Mucosa of rectum (tissue), 2 donors: ENCODE measurements around the gene GZMM.

Experiments
- H3K27ac ChIP-seq, 2 donors: one replicate each; pipeline ENCODE4 v1.7.0; 2013; ENCODE audit warnings: inconsistent platforms in 2 of 2, low read depth in 2 of 2, low read length in 2 of 2
- H3K27me3 ChIP-seq, 2 donors: one replicate each; pipeline ENCODE4 v1.7.0; 2013; ENCODE audit warnings: low read length in 2 of 2; ENCODE audit not compliant: control insufficient read depth in 2 of 2, insufficient read depth in 2 of 2
- H3K36me3 ChIP-seq, 2 donors: one replicate each; pipeline ENCODE4 v1.7.0; 2013; ENCODE audit warnings: low read length in 2 of 2; ENCODE audit not compliant: control insufficient read depth in 2 of 2, insufficient read depth in 2 of 2
- H3K4me1 ChIP-seq, 2 donors: one replicate each; pipeline ENCODE4 v1.7.0; 2013; ENCODE audit warnings: low read length in 2 of 2, mild to moderate bottlenecking in 1 of 2; ENCODE audit not compliant: control insufficient read depth in 2 of 2, insufficient read depth in 2 of 2
- H3K4me3 ChIP-seq, 2 donors: one replicate each; pipeline ENCODE4 v1.7.0; 2013; ENCODE audit warnings: low read length in 2 of 2
- H3K9ac ChIP-seq, 2 donors: one replicate each; pipeline ENCODE4 v1.7.0; 2013; ENCODE audit warnings: low read length in 2 of 2, low read depth in 1 of 2, mild to moderate bottlenecking in 1 of 2
- H3K9me3 ChIP-seq, 2 donors: one replicate each; pipeline ENCODE4 v1.7.0; 2013; ENCODE audit warnings: low read length in 2 of 2; ENCODE audit not compliant: control insufficient read depth in 2 of 2
- donor health status: healthy.
- donor health status: Normal muscosa, but diverticular disease.

The GZMM gene

DNA sequence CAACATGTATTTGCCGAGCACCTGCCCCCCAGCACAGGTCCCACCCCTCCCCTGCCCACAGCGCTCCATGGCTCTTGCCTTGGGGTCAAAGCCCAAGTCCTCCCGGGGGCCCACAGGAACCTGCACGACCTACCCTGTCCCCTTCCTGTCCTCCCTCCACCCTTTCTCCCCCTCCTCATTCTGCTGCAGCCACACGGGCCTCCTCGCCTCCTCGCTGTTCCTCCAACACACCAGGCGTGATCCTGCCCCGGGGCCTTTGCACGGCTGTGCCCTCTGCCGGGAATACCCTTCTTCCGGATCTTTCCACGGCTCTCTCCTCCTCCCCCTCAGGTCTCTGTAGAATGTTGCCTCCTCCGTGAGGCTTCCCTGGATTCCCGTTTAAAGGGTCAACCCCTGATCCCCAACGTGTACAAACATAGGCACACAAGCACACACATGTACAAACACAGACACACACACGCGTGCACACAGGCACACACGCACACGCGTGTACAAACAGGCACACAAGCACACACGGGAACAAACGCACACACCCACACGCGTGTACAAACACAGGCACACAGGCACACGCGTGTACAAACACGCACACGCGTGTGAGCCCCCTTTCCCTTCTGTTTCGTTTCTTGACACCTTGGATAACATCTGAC is 44.8 kb upstream of the GZMM start:
- Histone ChIP-seq H3K9ac (no peak overlapping the region), H3K4me3 (no peak overlapping the region), H3K36me3 (no peaks in the 10 kb centered on the region), H3K9me3 (no peaks in the 10 kb centered on the region), H3K4me1 (peaks cover 0 to 2% of the 10 kb centered on the region in 2 donors), H3K27me3 (peaks cover 12% of the 10 kb centered on the region in 2 donors), H3K27ac (no peak overlapping the region)

DNA sequence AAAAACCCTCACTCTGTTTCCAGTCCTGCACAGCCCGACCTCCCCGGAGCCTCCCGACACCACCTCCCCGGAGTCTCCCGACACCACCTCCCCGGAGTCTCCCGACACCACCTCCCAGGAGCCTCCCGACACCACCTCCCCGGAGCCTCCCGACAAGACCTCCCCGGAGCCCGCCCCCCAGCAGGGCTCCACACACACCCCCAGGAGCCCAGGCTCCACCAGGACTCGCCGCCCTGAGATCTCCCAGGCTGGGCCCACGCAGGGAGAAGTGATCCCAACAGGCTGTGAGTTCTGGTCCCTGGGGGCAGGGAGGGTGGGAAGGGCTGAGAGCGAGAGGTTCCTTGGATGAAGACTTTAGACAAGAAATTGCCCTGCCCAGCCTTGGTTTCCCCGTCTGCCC is 42.2 kb upstream of the GZMM start:
- Histone ChIP-seq H3K9me3 (no peaks in the 10 kb centered on the region), H3K27me3 (peaks cover 12% of the 10 kb centered on the region in 2 donors), H3K4me3 (no peak overlapping the region), H3K36me3 (no peaks in the 10 kb centered on the region), H3K27ac (no peak overlapping the region), H3K9ac (no peak overlapping the region), H3K4me1 (peaks cover 4 to 7% of the 10 kb centered on the region in 2 donors)

DNA sequence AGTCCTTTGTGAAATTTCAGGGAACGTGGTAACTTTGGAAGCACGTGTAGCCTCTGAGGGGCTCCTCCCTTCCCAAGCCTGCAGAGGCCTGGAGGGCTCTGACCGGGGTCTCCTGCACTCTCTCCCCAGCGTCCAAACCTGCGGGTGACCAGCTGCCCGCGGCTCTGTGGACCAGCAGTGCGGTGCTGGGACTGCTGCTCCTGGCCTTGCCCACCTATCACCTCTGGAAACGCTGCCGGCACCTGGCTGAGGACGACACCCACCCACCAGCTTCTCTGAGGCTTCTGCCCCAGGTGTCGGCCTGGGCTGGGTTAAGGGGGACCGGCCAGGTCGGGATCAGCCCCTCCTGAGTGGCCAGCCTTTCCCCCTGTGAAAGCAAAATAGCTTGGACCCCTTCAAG is 39.2 kb upstream of the GZMM start:
- Histone ChIP-seq H3K4me3 (no peak overlapping the region), H3K27me3 (peaks cover 0 to under 1% of the 10 kb centered on the region in 2 donors), H3K9me3 (no peaks in the 10 kb centered on the region), H3K36me3 (peaks cover 0 to 3% of the 10 kb centered on the region in 2 donors), H3K27ac (no peak overlapping the region), H3K4me1 (peaks cover 12 to 18% of the 10 kb centered on the region in 2 donors), H3K9ac (no peak overlapping the region)

DNA sequence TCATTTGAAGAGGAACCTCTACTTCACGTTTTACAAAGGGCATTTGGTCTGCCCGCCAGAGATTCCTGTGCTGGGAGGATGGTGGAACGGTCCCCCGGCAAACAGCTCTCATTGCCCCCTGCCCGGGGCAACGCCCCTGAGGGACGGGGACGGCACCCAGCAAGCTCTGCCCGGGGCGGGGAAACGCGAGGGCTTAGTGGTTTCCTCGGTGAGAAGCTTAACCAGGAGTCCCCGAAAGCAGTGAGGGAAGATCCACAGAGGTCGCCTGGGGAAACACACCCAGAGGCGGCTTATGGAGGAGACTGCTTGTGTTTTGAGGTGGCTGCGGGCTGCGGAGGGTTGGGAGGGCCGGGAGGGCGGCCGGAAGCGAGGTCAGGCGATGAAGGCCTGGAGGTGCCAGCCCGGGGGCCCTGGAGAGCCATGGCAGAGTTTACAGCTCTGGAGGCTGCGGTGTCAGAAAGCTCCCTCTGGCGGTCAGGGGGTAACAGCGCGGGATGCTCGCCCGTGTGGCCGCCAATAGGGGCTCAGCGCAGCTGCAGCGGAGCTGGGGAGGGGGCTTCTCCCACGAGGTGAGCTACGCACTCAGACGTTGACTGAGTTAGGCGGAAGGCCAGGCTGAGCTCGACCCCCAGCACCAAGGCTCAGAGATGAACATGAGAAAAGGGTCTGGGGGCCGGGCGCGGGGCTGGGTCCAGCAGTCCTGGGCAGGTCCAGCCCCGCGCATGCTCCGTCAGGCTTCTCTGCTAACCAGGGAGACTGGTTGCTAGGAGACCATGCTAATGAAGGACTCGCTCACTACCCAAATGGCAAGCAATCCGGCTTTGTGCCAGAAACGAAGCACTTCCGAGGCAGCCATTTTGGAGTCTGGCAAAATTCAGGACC is 37.2 kb upstream of the GZMM start:
- Histone ChIP-seq H3K4me1 (peaks cover 26 to 33% of the 10 kb centered on the region in 2 donors), H3K4me3 (peak overlapping the region; percentile 86 to 88), H3K9ac (peak overlapping the region; percentile 69 to 81)

DNA sequence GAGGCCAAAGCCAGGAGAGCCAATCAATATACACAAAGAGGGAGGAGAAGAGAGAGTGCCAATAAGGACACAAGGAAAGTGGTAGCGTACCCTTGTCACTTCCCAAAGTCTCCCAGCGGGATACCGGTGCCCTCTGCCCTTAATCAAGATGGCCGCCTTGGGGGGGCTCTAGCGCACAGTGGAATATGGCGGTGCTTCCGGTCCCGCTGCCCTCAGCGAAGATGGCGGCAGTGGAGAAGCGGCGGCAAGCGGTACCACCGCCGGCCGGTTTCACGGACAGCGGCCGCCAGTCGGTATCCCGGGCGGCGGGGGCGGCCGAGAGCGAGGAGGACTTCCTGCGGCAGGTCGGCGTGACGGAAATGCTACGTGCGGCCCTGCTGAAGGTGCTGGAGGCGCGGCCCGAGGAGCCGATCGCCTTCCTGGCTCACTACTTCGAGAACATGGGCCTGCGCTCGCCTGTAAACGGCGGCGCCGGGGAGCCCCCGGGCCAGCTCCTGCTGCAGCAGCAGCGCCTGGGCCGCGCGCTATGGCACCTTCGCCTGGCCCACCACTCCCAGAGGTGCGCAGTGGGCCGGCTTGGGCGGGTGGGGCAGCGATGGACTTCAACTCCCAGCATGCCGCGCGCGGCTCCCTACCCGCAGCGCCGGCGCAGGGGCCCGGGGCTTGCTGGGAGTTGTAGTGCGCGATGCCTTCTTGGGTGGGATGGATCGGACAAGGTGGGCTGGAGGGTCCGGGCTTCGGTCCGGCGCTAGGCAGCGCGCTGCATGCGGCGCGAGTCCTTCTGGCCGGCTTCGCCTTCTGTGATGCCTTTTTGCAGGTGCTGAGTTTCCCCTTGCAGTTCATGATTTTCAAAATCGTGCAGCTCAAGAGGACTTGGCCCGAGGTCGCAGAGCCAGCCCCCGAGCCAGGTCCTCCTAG is 36.3 kb upstream of the GZMM start, which contains the start of gene TPGS1:
TSS of gene TPGS1 (plus strand) at position 212 of the 918 bp plus-strand sequence. CDS start at position 222, 10 bp downstream.
- Histone ChIP-seq H3K27me3 (no peaks in the 10 kb centered on the region), H3K4me1 (peaks cover 30 to 34% of the 10 kb centered on the region in 2 donors), H3K9me3 (no peaks in the 10 kb centered on the region), H3K4me3 (peak within 1 kb of the TSS; percentile 86 to 88), H3K27ac (peak within 1 kb of the TSS; percentile 93 to 95), H3K36me3 (peaks cover 0 to 5% of the 10 kb centered on the region in 2 donors), H3K9ac (peak within 1 kb of the TSS; percentile 69 to 81)

More for the DNA sequence above, 37.2 kb upstream of the GZMM start:
- H3K27ac ChIP-seq, result peak overlapping the region; percentile 93 to 95
- H3K27me3 ChIP-seq, result no peaks in the 10 kb centered on the region
- no peaks in the 10 kb centered on the region for H3K9me3 ChIP-seq
- peaks cover 0 to 5% of the 10 kb centered on the region in 2 donors for H3K36me3 ChIP-seq

DNA sequence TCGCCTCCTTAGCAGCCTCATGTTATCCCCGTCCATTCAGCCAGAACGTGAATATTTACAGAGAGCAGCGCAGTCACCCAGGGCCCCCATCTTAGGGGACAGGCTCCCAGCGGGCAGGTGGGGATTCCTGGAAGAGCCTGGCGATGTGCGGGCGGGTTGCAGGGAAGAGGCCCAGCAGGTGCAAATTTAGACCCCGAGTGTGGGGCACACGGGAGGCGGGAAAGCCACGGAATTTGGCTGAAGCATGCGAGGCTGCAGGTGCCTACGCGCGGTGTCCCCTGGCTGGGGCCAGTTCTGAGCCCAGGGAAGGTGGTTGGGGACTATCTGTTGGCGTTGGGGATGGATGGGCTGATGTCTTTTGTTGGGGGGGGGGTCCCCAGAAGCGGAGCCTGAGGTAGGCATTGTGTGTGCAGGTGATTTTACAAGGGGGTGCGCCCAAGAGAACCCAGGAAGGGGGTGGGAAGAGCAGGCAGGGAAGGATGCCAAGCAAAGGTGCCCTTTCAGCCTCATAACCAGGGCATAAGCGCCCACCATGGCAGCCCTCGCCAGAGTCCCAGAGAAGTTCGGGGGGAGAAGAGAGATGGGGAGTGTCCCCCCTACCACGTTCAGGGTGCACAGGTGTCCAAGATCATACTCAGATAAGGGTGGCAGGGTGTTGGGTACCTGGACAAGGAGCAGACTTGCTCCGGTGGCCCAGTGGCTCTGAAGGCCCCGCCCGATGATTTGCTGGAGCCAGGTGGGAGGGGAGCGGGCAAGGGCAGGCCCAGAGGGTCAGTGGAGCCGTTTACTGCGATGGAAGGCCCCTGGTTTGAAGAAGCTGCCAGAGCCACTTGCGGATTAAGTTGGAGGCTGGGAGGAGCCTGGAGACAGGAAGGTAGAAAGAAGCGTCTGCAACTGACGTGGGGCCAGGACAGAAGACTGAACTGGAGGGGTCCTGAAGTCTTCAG is 35.4 kb upstream of the GZMM start:
- H3K36me3 ChIP-seq, result peaks cover 0 to 5% of the 10 kb centered on the region in 2 donors
- H3K9ac ChIP-seq, result peak overlapping the region; percentile 68 to 81
- H3K27ac ChIP-seq, result no peak overlapping the region
- H3K4me3 ChIP-seq, result peak overlapping the region; percentile 86 to 88
- H3K4me1 ChIP-seq, result peaks cover 30 to 34% of the 10 kb centered on the region in 2 donors
- H3K27me3 ChIP-seq, result peaks cover 0 to under 1% of the 10 kb centered on the region in 2 donors
- H3K9me3 ChIP-seq, result no peaks in the 10 kb centered on the region

GRCh38 chr19:510606-511100 is 33.2 kb upstream of the GZMM start:
- peaks cover 30 to 34% of the 10 kb centered on the region in 2 donors for H3K4me1 ChIP-seq
- H3K4me3 ChIP-seq, result peak overlapping the region in 1 of 2 donors; percentile 65
- peaks cover 4 to 10% of the 10 kb centered on the region in 2 donors for H3K27me3 ChIP-seq
- peak overlapping the region; percentile 75 to 91 for H3K27ac ChIP-seq
- peak overlapping the region; percentile 38 to 79 for H3K9ac ChIP-seq
- H3K9me3 ChIP-seq, result no peaks in the 10 kb centered on the region
- peaks cover 2 to 5% of the 10 kb centered on the region in 2 donors for H3K36me3 ChIP-seq

DNA sequence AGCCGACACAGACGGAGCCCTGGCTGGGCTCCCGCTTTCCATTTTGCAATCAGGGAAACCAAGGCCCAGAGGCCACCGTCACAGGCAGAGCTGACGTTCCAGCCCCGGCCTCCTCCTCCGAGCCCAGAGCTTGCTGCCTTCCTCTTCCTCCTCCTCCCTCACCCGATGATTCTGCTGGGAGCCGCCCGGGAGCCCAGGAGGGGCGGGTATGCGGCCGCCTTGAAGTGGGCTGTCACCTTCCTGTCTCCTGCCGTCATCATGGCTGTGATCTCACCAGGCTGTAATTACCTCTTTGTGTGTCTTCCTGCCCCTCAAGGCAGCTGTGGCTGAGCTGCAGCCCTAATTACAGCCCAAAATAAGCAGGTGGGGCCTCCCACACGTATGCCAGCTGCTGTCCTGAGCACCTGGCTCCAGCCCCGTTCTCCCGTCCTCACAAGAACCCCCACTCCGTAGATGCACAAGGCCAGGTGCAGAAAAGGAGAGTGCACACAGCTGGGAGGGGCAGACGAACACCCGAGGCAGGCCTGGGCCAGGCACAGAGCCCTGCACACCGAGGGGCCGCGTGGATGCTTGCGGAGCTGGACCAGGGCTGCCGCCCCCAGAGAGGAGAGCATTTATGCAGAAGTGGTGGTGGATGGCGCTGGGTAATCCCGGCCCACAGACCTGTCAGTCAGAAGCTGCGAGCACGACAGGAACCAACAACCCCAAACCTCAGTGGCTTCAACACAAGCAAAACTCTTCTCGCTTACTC is 32.6 kb upstream of the GZMM start:
- Histone ChIP-seq H3K9me3 (no peaks in the 10 kb centered on the region), H3K4me3 (peak overlapping the region in 1 of 2 donors; percentile 65), H3K36me3 (peaks cover 2 to 5% of the 10 kb centered on the region in 2 donors), H3K27me3 (peaks cover 4 to 10% of the 10 kb centered on the region in 2 donors), H3K27ac (peak overlapping the region; percentile 75 to 91), H3K9ac (peak overlapping the region; percentile 38 to 79), H3K4me1 (peaks cover 29 to 33% of the 10 kb centered on the region in 2 donors)
